T47D (cell line): ENCODE measurements around the gene ZCCHC9.

Experiments
- DNase-seq, 2 experiments: peaks; one replicate each; pipeline versions ENCODE4 v3.0.0 to v3.0.0-alpha.2; 2011 to 2012; ENCODE audit warnings: low read depth in 1 of 2, low spot score in 1 of 2
- JUND ChIP-seq: IDR thresholded peaks from 2 replicates; pipeline ENCODE4 v1.6.1; 2012; ENCODE audit warnings: low read depth
- in situ Hi-C: cut with HindIII; loops from 2 replicates; pipeline ENCODE4 v1.10.0; 2016; ENCODE audit warnings: low sequenced_read_pairs, low pct_unique_long_range_greater_than_20kb

Gene ZCCHC9

DNA sequence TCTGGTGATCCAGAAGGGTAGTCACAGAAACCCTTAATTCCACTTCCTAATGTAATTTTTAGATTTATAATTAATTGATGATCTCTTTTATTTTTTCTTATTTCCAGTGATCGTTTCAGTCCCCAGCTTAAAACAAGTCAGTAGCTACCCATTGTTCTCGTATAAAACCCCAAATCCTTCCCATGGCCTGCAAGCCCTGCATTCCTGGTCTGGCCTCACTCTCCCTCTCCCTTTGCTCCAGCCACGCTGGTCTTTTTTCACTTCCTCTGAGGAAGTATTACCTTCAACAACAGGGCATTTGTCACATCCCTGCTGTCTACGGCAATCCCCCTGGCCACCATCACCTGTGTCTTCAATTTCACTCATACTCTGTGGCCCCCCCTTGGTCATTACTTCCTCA is 47.8 kb downstream of the ZCCHC9 start:
- no peak for DNase-seq
- in situ Hi-C loops: no loop called here
- no peak for TF ChIP-seq JUND

DNA sequence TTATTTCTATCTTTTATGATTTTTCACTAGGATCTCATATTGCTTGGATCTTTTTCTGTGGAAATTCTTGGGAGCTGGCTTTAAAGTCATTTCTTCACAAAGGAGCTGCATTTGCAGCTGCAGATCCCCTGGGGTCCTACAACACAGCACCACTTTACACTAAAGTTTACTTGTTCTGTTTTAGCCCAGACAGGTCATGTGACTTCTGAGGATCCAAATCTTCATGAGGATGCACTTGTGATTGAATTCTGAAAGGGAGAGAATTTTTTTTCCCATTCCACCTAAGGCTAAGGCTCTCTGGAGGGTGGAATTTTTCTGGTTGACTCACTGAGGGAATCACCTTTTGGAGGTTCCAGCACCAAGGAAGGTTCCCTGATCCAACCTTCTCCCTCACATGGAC is 49.1 kb downstream of the ZCCHC9 start:
- TF ChIP-seq JUND: no peak
- DNase-seq: no peak

DNA sequence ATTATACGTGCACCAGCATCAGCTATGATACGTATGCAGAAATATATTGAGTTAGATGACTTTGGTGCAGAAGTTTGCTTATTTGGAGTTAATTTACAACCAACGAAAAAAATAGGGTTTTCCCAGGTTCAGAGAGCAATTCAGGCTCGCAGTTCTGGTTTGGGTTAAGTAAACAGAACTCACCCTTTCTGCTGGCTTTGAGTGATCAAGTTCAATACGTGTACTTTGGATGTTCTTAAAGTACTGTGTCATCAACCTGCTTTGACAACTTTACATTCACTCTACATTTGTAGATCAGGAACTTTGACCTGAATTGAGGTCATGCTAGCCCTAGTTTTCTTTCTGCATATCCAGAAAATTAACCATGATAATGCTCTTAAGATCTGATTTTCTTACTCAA is 51.8 kb downstream of the ZCCHC9 start:
- no peak for TF ChIP-seq JUND
- in situ Hi-C loops: no loop called here
- no peak for DNase-seq

More for the DNA sequence above, 49.1 kb downstream of the ZCCHC9 start:
- in situ Hi-C loops: no loop called here

DNA sequence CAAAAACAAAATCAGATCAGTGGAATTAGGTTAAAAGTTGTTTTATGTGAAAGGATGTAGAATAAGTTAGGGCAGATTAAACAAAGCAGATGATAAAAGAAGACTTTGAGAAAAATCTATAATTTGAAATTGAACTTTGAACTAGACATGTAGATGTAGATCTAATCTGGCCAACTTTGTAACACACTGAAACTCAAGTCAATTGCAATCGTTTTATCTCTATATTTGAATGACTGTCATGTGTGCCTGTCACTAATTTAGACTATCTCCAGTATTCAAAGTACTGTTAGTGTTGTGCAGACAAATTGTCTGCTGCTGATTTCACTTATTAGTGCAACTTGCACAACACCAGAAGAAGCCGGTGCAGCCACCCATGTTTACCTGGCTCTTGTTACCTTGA is 52.7 kb downstream of the ZCCHC9 start:
- no peak for DNase-seq
- in situ Hi-C loops: no loop called here
- TF ChIP-seq JUND: no peak

DNA sequence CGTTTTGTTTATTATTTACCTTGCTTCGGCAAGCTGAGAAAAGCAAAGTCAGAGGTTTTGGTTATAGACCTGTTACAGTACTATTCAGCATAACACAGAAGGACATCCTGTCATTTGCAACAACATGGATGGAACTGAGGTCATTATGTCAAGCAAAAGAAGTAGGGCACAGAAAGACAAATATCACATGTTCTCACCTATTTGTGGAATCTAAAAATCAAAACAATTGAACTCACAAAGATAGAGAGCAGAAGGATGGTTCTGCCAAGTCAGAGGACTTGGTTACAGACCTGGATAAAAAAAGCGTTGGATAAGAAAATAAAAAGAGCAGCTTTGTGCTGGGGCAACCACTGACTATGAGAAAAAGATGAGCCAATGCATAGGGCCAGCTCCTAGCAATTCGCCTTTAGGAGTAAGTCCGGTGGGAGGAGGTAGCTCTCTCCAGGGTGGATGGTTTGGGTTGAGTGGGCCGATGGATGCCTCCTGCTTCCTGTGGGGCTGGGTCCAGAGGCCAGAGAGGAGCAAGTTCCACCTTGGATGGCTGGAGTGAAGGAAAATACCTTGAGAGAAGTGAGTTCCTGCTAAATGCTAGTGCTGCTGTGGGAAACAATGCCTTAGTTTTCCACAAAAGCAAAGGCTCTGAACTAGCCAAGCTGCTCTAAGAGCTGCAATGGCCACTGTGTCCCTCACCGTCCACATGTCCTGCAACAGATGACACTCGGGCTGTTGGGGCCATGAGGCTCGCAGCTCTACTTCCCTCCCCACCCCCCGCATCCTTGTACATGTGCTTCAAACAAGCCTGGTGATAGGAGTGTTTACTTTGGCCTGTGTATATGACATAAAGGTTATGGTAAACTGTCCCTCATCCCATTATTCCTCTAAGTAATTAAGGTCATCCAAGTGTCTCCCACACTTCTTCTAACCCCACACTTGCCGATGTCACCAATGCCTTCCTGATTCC is 54.2 kb downstream of the ZCCHC9 start:
- DNase-seq: no peak
- in situ Hi-C loops: no loop called here
- TF ChIP-seq JUND: no peak

DNA sequence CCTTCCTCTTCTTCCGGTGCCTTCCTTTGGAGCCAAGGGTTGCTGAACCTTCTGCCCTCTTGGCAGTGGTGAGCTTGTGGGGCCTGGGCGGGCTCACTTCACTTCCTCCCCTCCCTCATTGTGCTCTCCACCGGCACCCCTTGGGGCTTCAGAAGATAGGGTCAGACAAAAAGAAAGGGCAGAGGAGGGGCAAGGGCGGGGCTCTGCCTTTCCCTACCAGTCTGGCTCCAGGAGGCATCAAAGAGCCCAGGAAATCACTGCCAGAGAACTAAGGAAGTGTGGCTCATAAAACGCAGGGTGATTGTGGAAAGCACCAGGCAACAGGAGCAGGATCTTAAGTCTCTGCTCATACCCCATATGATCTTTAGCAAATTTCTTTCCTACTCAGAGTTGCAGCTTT is 57.7 kb downstream of the ZCCHC9 start:
- no peak for TF ChIP-seq JUND
- no peak for DNase-seq
- in situ Hi-C loops: no loop called here

DNA sequence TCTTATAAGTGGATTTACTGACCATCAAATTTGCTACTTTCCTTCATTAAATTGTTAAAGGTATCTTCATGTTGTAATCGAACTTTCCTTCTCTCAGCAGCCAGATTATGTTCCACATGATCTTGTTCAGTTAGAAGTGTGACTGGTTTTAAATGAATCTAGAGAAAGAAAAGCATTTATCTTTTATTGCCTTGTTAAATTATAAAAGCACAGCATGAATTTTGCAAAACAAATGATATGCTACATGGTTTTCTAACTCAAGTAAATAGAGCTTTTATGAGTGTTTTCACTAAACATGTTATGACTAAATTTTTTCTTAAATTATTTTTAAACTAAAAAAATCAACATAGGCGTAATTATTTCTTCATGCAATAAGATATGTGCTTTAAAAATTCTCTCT is 58.5 kb downstream of the ZCCHC9 start:
- in situ Hi-C loops: no loop called here
- no peak for TF ChIP-seq JUND
- no peak for DNase-seq

DNA sequence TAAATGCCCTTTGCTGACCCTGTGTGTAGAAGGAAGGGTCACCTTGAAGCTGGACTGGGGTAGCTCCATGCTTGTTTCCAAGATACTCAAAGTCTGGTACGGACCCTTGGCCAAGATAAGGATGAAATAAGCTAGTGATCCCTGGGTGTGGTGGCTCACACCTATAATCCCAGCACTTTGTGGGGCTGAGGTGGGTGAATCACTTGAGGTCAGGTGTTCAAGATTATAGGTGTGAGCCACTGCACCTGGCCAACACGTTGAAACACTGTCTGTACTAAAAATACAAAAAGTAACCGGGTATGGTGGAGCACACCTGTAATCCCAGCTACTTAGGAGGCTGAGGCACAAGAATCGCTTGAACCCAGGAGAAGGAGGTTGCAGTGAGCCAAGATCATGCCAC is 59.3 kb downstream of the ZCCHC9 start:
- in situ Hi-C loops: no loop called here
- no peak for DNase-seq
- TF ChIP-seq JUND: no peak

DNA sequence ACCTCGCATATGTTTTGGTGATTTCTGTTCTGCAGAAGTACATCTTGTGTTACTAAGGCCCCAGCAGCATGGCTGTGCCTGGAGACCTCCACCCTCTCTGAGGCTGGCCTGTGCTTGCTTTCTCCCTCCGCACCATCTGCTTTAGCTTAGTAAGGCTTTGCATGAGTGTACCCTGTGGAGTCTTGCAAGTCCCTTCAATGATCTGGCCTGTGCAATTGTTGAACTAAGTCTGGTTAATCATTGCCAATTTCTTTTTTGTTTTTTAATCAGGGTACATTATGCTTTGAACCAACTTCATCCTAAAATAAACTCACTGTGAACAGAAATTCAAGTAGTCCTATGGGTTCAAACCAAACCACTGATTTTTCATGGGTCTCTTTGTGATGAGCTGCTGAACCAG is 60.2 kb downstream of the ZCCHC9 start:
- no peak for DNase-seq
- TF ChIP-seq JUND: no peak
- in situ Hi-C loops: no loop called here
